OCI-LY7 (cell line): Measurements from ENCODE around the gene CRX. TPM values are rescaled to one million over a fixed set of nuclear protein-coding genes. Genes with fewer than 3 reads are reported as not detected.

Experiments used
- BruUV-seq: library from RNA; stranded (reverse); fragments of 400-500 nt; replicated peaks from 2 replicates; lab custom pipeline; 2021; lab: Mats Ljungman, UMichigan
- CTCF ChIA-PET: fragments of 300-600 bp; sonication (Branson Sonifier 250); formaldehyde crosslinking; loops from one replicate; lab custom pipeline; 2022; ENCODE audit warnings: antibody characterized with exemption; ENCODE audit not compliant: unreplicated experiment; lab: Charles Lee
- POLR2A ChIA-PET: fragments of 300-600 bp; sonication (Branson Sonifier 250); formaldehyde crosslinking; loops from one replicate; lab custom pipeline; 2022; ENCODE audit warnings: antibody characterized with exemption; lab: Charles Lee
- DNase-seq: peaks from one replicate; pipeline ENCODE4 v3.0.0-alpha.2; 2015; ENCODE audit warnings: low spot score
- H2AFZ ChIP-seq: fragments of 200-600 bp; sonication (generic), shearing (Covaris generic); 2 replicates; pipeline ENCODE4 v1.6.1; 2014; ENCODE audit warnings: mild to moderate bottlenecking, antibody characterized with exemption, low read length, moderate library complexity
- H3K27ac ChIP-seq: fragments of 200-600 bp; sonication (generic); 2 replicates; pipeline ENCODE4 v1.5.1; 2014; ENCODE audit warnings: mixed run types, low read depth, mild to moderate bottlenecking, moderate library complexity, low read length, inconsistent platforms; ENCODE audit not compliant: poor library complexity, severe bottlenecking
- H3K36me3 ChIP-seq: fragments of 200-600 bp; sonication (generic); 2 replicates; pipeline ENCODE4 v1.6.1; 2014; ENCODE audit warnings: mild to moderate bottlenecking, antibody characterized with exemption, low read length, moderate library complexity, mixed read lengths; ENCODE audit not compliant: insufficient read depth
- H3K4me1 ChIP-seq: fragments of 200-600 bp; sonication (generic); 2 replicates; pipeline ENCODE4 v1.5.1; 2014; ENCODE audit warnings: mild to moderate bottlenecking, low read length; ENCODE audit not compliant: insufficient read depth, poor library complexity, severe bottlenecking
- H3K4me2 ChIP-seq: fragments of 200-600 bp; sonication (generic); 2 replicates; pipeline ENCODE4 v1.6.1; 2014; ENCODE audit warnings: mild to moderate bottlenecking, low read length
- H3K4me3 ChIP-seq: fragments of 200-600 bp; sonication (generic); 2 replicates; pipeline ENCODE4 v1.5.1; 2014; ENCODE audit warnings: mild to moderate bottlenecking, low read depth, low read length; ENCODE audit not compliant: poor library complexity, severe bottlenecking
- H3K79me2 ChIP-seq: fragments of 200-600 bp; sonication (generic); 2 replicates; pipeline ENCODE4 v1.6.1; 2016; ENCODE audit warnings: low read depth, mild to moderate bottlenecking, low read length, moderate library complexity, mixed read lengths; ENCODE audit not compliant: insufficient read depth
- H3K9me2 ChIP-seq: fragments of 200-600 bp; sonication (generic); 2 replicates; pipeline ENCODE4 v1.6.1; 2016; ENCODE audit warnings: mild to moderate bottlenecking, low read length, mixed read lengths; ENCODE audit not compliant: insufficient read depth
- H3K9me3 ChIP-seq: fragments of 200-600 bp; sonication (generic); 2 replicates; pipeline ENCODE4 v1.6.1; 2014; ENCODE audit warnings: mild to moderate bottlenecking, mixed run types, low read length, mixed read lengths
- H4K20me1 ChIP-seq: fragments of 200-600 bp; sonication (generic); 2 replicates; pipeline ENCODE4 v1.6.1; 2014; ENCODE audit warnings: mild to moderate bottlenecking, antibody characterized with exemption, low read length, moderate library complexity, mixed read lengths; ENCODE audit not compliant: insufficient read depth
- EZH2phosphoT487 ChIP-seq: fragments of 200-600 bp; sonication (generic); IDR thresholded peaks from 2 replicates; pipeline ENCODE4 v1.6.1; 2018; ENCODE audit warnings: low read depth, borderline replicate concordance, mild to moderate bottlenecking, mixed run types, antibody characterized with exemption, low read length, moderate library complexity, mixed read lengths
- intact Hi-C: fragments of 100-400 bp; cut with micrococcal nuclease; formaldehyde crosslinking; loops from one replicate; pipeline ENCODE4 v1.10.0; 2022; ENCODE audit not compliant: unreplicated experiment
- total RNA-seq, 2 experiments: library from RNA; depleted of rRNA in 1 of 2; stranded (reverse); fragments of >200 nt in 1 of 2; shearing (Covaris generic) in 1 of 2; gene quantifications; 2 replicates each; pipeline ENCODE4 v1.2.3, GENCODE V29; 2014 to 2022
- TF ChIP-seq, protein P1 (sequence below): fragments of 200-600 bp; sonication (generic); conservative IDR thresholded peaks from 2 replicates; pipeline ENCODE4 v1.5.1; 2014; ENCODE audit warnings: mild to moderate bottlenecking, antibody characterized with exemption, low read length, moderate library complexity, mixed read lengths

CRX gene
- total RNA-seq, 2 experiments from 2014 or later, result not detected

DNA sequence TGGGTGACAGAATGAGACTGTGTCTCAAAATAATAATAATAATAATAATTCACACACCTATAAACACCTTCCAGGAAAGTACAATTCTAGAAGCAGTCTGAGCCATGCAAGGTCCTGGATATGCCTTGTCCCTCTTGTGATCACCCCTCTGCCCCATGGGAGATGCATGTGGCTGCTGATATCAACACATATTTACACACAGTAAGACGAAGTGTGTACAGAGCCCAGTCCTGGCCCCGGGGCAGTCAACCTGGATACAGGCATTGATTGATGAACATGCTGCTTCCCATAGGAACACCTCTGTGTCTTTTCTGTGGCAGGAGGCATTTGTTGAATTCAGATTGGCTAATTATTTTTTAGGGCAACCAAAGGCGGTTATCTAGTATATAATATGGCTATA, 61.2 kb downstream of the CRX start:
- TF ChIP-seq, protein P1, sequence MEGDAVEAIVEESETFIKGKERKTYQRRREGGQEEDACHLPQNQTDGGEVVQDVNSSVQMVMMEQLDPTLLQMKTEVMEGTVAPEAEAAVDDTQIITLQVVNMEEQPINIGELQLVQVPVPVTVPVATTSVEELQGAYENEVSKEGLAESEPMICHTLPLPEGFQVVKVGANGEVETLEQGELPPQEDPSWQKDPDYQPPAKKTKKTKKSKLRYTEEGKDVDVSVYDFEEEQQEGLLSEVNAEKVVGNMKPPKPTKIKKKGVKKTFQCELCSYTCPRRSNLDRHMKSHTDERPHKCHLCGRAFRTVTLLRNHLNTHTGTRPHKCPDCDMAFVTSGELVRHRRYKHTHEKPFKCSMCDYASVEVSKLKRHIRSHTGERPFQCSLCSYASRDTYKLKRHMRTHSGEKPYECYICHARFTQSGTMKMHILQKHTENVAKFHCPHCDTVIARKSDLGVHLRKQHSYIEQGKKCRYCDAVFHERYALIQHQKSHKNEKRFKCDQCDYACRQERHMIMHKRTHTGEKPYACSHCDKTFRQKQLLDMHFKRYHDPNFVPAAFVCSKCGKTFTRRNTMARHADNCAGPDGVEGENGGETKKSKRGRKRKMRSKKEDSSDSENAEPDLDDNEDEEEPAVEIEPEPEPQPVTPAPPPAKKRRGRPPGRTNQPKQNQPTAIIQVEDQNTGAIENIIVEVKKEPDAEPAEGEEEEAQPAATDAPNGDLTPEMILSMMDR, result no peak
- no peak for TF ChIP-seq EZH2phosphoT487
- H4K20me1 ChIP-seq, result no peaks in the 10 kb centered on the region
- no TSS peak for BruUV-seq
- intact Hi-C loops, result no loop called here
- H3K9me3 ChIP-seq, result no peaks in the 10 kb centered on the region
- no peaks in the 10 kb centered on the region for H3K4me1 ChIP-seq
- H3K9me2 ChIP-seq, result no peaks in the 10 kb centered on the region
- no peaks in the 10 kb centered on the region for H3K79me2 ChIP-seq
- H3K4me2 ChIP-seq, result no peak overlapping the region
- DNase-seq, result no peak
- CTCF ChIA-PET, result no interaction called here
- H2AFZ ChIP-seq, result no peak overlapping the region
- H3K36me3 ChIP-seq, result no peaks in the 10 kb centered on the region
- POLR2A ChIA-PET, result no interaction called here
- no peak overlapping the region for H3K27ac ChIP-seq
- no peak overlapping the region for H3K4me3 ChIP-seq

DNA sequence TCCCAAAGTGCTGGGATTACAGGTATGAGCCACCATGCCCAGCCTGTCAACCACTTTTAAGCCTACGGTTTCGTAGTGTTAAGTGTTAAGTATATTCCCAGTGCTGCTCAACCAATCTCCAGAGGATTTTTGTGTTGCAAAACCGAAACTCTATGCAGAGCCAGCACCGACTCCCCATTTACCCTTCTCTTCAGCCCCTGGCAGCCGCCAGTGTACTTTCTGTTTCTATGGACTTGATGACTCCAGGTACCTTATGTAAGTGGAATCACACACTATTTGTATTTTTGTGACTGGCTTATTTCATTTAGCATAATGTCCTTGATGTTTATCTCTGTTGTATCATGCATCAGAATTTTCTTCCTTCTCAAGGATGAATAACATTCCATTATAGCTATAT, 63.3 kb downstream of the CRX start:
- no TSS peak for BruUV-seq
- Histone ChIP-seq H3K36me3 (no peaks in the 10 kb centered on the region), H4K20me1 (no peaks in the 10 kb centered on the region), H3K9me2 (no peaks in the 10 kb centered on the region), H3K4me3 (no peak overlapping the region), H3K27ac (no peak overlapping the region), H3K4me1 (no peaks in the 10 kb centered on the region), H3K4me2 (no peak overlapping the region), H3K9me3 (no peaks in the 10 kb centered on the region), H2AFZ (no peak overlapping the region), H3K79me2 (no peaks in the 10 kb centered on the region)
- CTCF ChIA-PET, result no interaction called here
- intact Hi-C loops, result no loop called here
- DNase-seq, result no peak
- TF ChIP-seq EZH2phosphoT487, result no peak
- TF ChIP-seq, protein P1, result no peak
- POLR2A ChIA-PET, result no interaction called here

DNA sequence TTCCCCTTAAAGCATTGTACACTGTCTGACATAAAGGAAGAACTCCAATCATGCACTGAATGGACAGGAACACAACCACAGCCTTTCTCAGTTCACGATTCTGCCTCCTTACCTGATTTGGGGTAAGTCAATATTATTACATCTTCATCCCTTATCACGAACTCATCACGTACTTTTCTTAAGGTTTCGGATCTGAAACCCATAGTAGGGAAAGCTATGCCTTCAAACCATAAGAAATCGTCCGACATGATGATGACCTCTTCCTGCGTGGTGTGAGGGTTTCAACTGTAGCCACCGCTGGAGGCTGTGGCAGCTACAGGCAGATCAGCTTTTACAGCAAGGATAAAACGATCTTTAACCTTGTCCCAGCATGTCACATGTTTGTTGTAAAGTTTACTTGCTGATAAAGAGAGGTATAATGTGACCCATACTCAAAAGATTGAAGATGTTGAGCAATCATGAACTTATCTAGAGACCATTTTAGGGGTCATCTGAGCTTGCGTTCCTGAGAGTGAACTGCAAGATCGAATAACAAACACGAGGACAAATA, 64.3 kb downstream of the CRX start, which contains the start of gene SULT2A1:
Gene SULT2A1, minus strand, starts transcription at position 306 of the 550 bp plus-strand sequence. Its CDS starts 58 bp downstream, at position 248.
- no peak within 1 kb of the TSS for H3K4me2 ChIP-seq
- no peak within 1 kb of the TSS for H3K4me3 ChIP-seq
- no peaks in the 10 kb centered on the region for H3K4me1 ChIP-seq
- no peak within 1 kb of the TSS for H3K27ac ChIP-seq
- TF ChIP-seq EZH2phosphoT487, result no peak
- TF ChIP-seq, protein P1, result no peak
- DNase-seq, result no peak
- no peaks in the 10 kb centered on the region for H3K9me3 ChIP-seq
- no peaks in the 10 kb centered on the region for H3K9me2 ChIP-seq
- H2AFZ ChIP-seq, result no peak within 1 kb of the TSS
- ChIA-PET POLR2A (no interaction called here), CTCF (no interaction called here)
- no peaks in the 10 kb centered on the region for H4K20me1 ChIP-seq
- intact Hi-C loops, result no loop called here
- no peaks in the 10 kb centered on the region for H3K36me3 ChIP-seq
- BruUV-seq, result no TSS peak
- no peaks in the 10 kb centered on the region for H3K79me2 ChIP-seq
